ENCODE data around the gene PRMT7. TPM values are rescaled to one million over a fixed set of nuclear protein-coding genes. Genes with fewer than 3 reads are reported as not detected.

Gene PRMT7
- total RNA-seq, 1 experiment from 2014 or later, result 92.0 TPM

- DNase-seq (ENCODE audit: low read depth), result no peak
- in situ Hi-C loops (cut with HindIII; ENCODE audit: low pct_unique_long_range_greater_than_20kb, low sequenced_read_pairs), result no loop called here
Measured at GRCh38 chr16:68297908-68298307, 12.9 kb upstream of the PRMT7 start.

- in situ Hi-C loops (cut with HindIII; ENCODE audit: low pct_unique_long_range_greater_than_20kb, low sequenced_read_pairs), result no loop called here
Measured at GRCh38 chr16:68298312-68298711, 12.5 kb upstream of the PRMT7 start.

GRCh38 chr16:68298907-68299561, 11.8 kb upstream of the PRMT7 start:
- no peak for DNase-seq (ENCODE audit: low read depth)
- in situ Hi-C loops (cut with HindIII; ENCODE audit: low pct_unique_long_range_greater_than_20kb, low sequenced_read_pairs), result no loop called here

More at GRCh38 chr16:68298312-68298711, 12.5 kb upstream of the PRMT7 start:
- DNase-seq (ENCODE audit: low read depth), result no peak

- in situ Hi-C loops (cut with HindIII; ENCODE audit: low pct_unique_long_range_greater_than_20kb, low sequenced_read_pairs), result no loop called here
- no peak for DNase-seq (ENCODE audit: low read depth)
Measured at GRCh38 chr16:68299571-68300453, 11.0 kb upstream of the PRMT7 start.

- DNase-seq (ENCODE audit: low read depth), result no peak
- in situ Hi-C loops (cut with HindIII; ENCODE audit: low pct_unique_long_range_greater_than_20kb, low sequenced_read_pairs), result no loop called here
Measured at GRCh38 chr16:68300734-68301459, 9.9 kb upstream of the PRMT7 start.

- in situ Hi-C loops (cut with HindIII; ENCODE audit: low pct_unique_long_range_greater_than_20kb, low sequenced_read_pairs), result no loop called here
- no peak for DNase-seq (ENCODE audit: low read depth)
Measured at GRCh38 chr16:68306633-68307032, 4.2 kb upstream of the PRMT7 start.

GRCh38 chr16:68309799-68310198, 1.0 kb upstream of the PRMT7 start:
- in situ Hi-C loops (cut with HindIII; ENCODE audit: low pct_unique_long_range_greater_than_20kb, low sequenced_read_pairs), result no loop called here
- no peak for DNase-seq (ENCODE audit: low read depth)

GRCh38 chr16:68310437-68310773, 414 bp upstream of the PRMT7 start:
- in situ Hi-C loops (cut with HindIII; ENCODE audit: low pct_unique_long_range_greater_than_20kb, low sequenced_read_pairs), result no loop called here
- DNase-seq (ENCODE audit: low read depth), result no peak

- in situ Hi-C loops (cut with HindIII; ENCODE audit: low pct_unique_long_range_greater_than_20kb, low sequenced_read_pairs), result no loop called here
- no peak for DNase-seq (ENCODE audit: low read depth)
Measured at GRCh38 chr16:68313116-68313515, 2.3 kb downstream of the PRMT7 start.

- in situ Hi-C loops (cut with HindIII; ENCODE audit: low pct_unique_long_range_greater_than_20kb, low sequenced_read_pairs), result no loop called here
- DNase-seq (ENCODE audit: low read depth), result no peak
Measured at GRCh38 chr16:68319185-68319908, 8.5 kb downstream of the PRMT7 start.

GRCh38 chr16:68324336-68324735, 13.5 kb downstream of the PRMT7 start:
- DNase-seq (ENCODE audit: low read depth), result no peak
- in situ Hi-C loops (cut with HindIII; ENCODE audit: low pct_unique_long_range_greater_than_20kb, low sequenced_read_pairs), result no loop called here

- DNase-seq (ENCODE audit: low read depth), result no peak
- in situ Hi-C loops (cut with HindIII; ENCODE audit: low pct_unique_long_range_greater_than_20kb, low sequenced_read_pairs), result no loop called here
Measured at GRCh38 chr16:68324780-68325357, 14.1 kb downstream of the PRMT7 start.

GRCh38 chr16:68328151-68328859, 17.5 kb downstream of the PRMT7 start:
- in situ Hi-C loops (cut with HindIII; ENCODE audit: low pct_unique_long_range_greater_than_20kb, low sequenced_read_pairs), result no loop called here

GRCh38 chr16:68328860-68329390, 18.1 kb downstream of the PRMT7 start:
- no peak for DNase-seq (ENCODE audit: low read depth)
- in situ Hi-C loops (cut with HindIII; ENCODE audit: low pct_unique_long_range_greater_than_20kb, low sequenced_read_pairs), result no loop called here

More at GRCh38 chr16:68328151-68328859, 17.5 kb downstream of the PRMT7 start:
- DNase-seq (ENCODE audit: low read depth), result peak; percentile 69

- in situ Hi-C loops (cut with HindIII; ENCODE audit: low pct_unique_long_range_greater_than_20kb, low sequenced_read_pairs), result no loop called here
- no peak for DNase-seq (ENCODE audit: low read depth)
Measured at GRCh38 chr16:68331879-68332410, 21.1 kb downstream of the PRMT7 start.

- in situ Hi-C loops (cut with HindIII; ENCODE audit: low pct_unique_long_range_greater_than_20kb, low sequenced_read_pairs), result no loop called here
- no peak for DNase-seq (ENCODE audit: low read depth)
Measured at GRCh38 chr16:68332411-68333121, 21.7 kb downstream of the PRMT7 start.
